22Rv1 (cell line): Measurements from ENCODE around the gene DHRS12.

Experiments used
- ZFX ChIP-seq: fragments of 450-650 bp; IDR thresholded peaks from 2 replicates; pipeline ENCODE4 v1.6.1; 2017; ENCODE audit warnings: antibody characterized with exemption, borderline replicate concordance
- TF ChIP-seq, protein P1 (sequence below): fragments of 450-650 bp; IDR thresholded peaks from 2 replicates; pipeline ENCODE4 v1.5.1; 2017; ENCODE audit warnings: mild to moderate bottlenecking

GRCh38 chr13:51800486-51800885 is 3.5 kb downstream of the DHRS12 start:
- TF ChIP-seq, protein P1, sequence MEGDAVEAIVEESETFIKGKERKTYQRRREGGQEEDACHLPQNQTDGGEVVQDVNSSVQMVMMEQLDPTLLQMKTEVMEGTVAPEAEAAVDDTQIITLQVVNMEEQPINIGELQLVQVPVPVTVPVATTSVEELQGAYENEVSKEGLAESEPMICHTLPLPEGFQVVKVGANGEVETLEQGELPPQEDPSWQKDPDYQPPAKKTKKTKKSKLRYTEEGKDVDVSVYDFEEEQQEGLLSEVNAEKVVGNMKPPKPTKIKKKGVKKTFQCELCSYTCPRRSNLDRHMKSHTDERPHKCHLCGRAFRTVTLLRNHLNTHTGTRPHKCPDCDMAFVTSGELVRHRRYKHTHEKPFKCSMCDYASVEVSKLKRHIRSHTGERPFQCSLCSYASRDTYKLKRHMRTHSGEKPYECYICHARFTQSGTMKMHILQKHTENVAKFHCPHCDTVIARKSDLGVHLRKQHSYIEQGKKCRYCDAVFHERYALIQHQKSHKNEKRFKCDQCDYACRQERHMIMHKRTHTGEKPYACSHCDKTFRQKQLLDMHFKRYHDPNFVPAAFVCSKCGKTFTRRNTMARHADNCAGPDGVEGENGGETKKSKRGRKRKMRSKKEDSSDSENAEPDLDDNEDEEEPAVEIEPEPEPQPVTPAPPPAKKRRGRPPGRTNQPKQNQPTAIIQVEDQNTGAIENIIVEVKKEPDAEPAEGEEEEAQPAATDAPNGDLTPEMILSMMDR: no peak
- TF ChIP-seq ZFX: no peak
